Peyer's patch (tissue), 4 donors: ENCODE results near the gene RAD51B. TPM values are rescaled to one million over a fixed set of nuclear protein-coding genes. Genes with fewer than 3 reads are reported as not detected.

Experiments
- DNase-seq, 3 donors: peaks; one replicate each; pipeline ENCODE4 v3.0.0-alpha.2; 2017 to 2019
- H3K27ac ChIP-seq, 4 donors: fragments of 200-600 bp; sonication (generic); one replicate each; pipeline ENCODE4 v1.5.1; 2016 to 2019
- H3K27me3 ChIP-seq, 2 donors: fragments of 200-600 bp; sonication (generic); one replicate each; pipeline ENCODE4 v1.5.1; 2019
- H3K36me3 ChIP-seq, 3 donors: fragments of 200-600 bp; sonication (generic); one replicate each; pipeline ENCODE4 v1.5.1; 2016 to 2019
- H3K4me1 ChIP-seq, 4 donors: fragments of 200-600 bp; sonication (generic); one replicate each; pipeline ENCODE4 v1.5.1; 2016 to 2019
- H3K4me3 ChIP-seq, 4 donors: fragments of 200-600 bp; sonication (generic); 1 replicate in 3 of 4; 2 replicates in 1 of 4; pipeline ENCODE4 v1.5.1; 2016 to 2019; ENCODE audit warnings: mild to moderate bottlenecking in 1 of 4
- H3K9me3 ChIP-seq, 4 donors: fragments of 200-600 bp; sonication (generic); one replicate each; pipeline ENCODE4 v1.5.1; 2016 to 2019; ENCODE audit warnings: mild to moderate bottlenecking in 1 of 4
- CTCF ChIP-seq, 6 experiments: fragments of 450-650 bp in 4 of 6; fragments of 200-600 bp in 2 of 6; sonication (generic) in 1 of 6; IDR thresholded peaks; one replicate each; pipeline ENCODE4 v1.5.1; 2017 to 2019; ENCODE audit warnings: antibody characterized with exemption in 6 of 6, mild to moderate bottlenecking in 3 of 6, moderate library complexity in 1 of 6
- POLR2A ChIP-seq, 2 donors: fragments of 450-650 bp; IDR thresholded peaks; one replicate each; pipeline ENCODE4 v1.5.1; 2017; ENCODE audit warnings: antibody characterized with exemption in 2 of 2, mild to moderate bottlenecking in 2 of 2, moderate library complexity in 2 of 2
- total RNA-seq, 4 donors: library from RNA; depleted of rRNA; stranded (reverse); fragments of >200 nt; gene quantifications; one replicate each; pipeline ENCODE4 v1.1.0, GENCODE V29; 2016

Gene RAD51B
- total RNA-seq, 4 donors from 2014 or later, result 12.6 to 103 (median 33.1) TPM

GRCh38 chr14:68623826-68624225 lies 804.2 kb downstream of the RAD51B start:
- TF ChIP-seq POLR2A (IDR thresholded peaks at IDR 0.05), result no peak
- TF ChIP-seq CTCF (IDR thresholded peaks at IDR 0.05), result no peak
- Histone ChIP-seq H3K4me1 (peaks cover 0 to 5% (median 0%) of the 10 kb centered on the region in 4 donors), H3K4me3 (no peak overlapping the region), H3K9me3 (no peaks in the 10 kb centered on the region), H3K27me3 (no peaks in the 10 kb centered on the region), H3K36me3 (no peaks in the 10 kb centered on the region), H3K27ac (no peak overlapping the region)
- DNase-seq, result no peak

- no peaks in the 10 kb centered on the region for H3K9me3 ChIP-seq
- H3K4me3 ChIP-seq, result no peak overlapping the region
- H3K27ac ChIP-seq, result no peak overlapping the region
- peak in 1 of 3 donors; percentile 47 for DNase-seq
- TF ChIP-seq CTCF (IDR thresholded peaks at IDR 0.05) (no peak), POLR2A (IDR thresholded peaks at IDR 0.05) (no peak)
- peaks cover 0 to 11% (median 0%) of the 10 kb centered on the region in 4 donors for H3K4me1 ChIP-seq
- H3K27me3 ChIP-seq, result no peaks in the 10 kb centered on the region
- no peaks in the 10 kb centered on the region for H3K36me3 ChIP-seq
These were observed 805.1 kb downstream of the RAD51B start for GRCh38 chr14:68624541-68625220.

- no peaks in the 10 kb centered on the region for H3K27me3 ChIP-seq
- no peaks in the 10 kb centered on the region for H3K36me3 ChIP-seq
- H3K27ac ChIP-seq, result no peak overlapping the region
- TF ChIP-seq POLR2A (IDR thresholded peaks at IDR 0.05), result no peak
- no peak for TF ChIP-seq CTCF (IDR thresholded peaks at IDR 0.05)
- H3K9me3 ChIP-seq, result no peaks in the 10 kb centered on the region
- DNase-seq, result no peak
- H3K4me1 ChIP-seq, result peaks cover 0 to 11% (median 0%) of the 10 kb centered on the region in 4 donors
- H3K4me3 ChIP-seq, result no peak overlapping the region
These were observed 805.9 kb downstream of the RAD51B start for GRCh38 chr14:68625366-68626090.

GRCh38 chr14:68626386-68626785 lies 806.8 kb downstream of the RAD51B start:
- TF ChIP-seq CTCF (IDR thresholded peaks at IDR 0.05), result no peak
- no peak for TF ChIP-seq POLR2A (IDR thresholded peaks at IDR 0.05)
- Histone ChIP-seq H3K4me3 (no peak overlapping the region), H3K4me1 (peaks cover 0 to 11% (median 0%) of the 10 kb centered on the region in 4 donors), H3K27ac (peak overlapping the region in 1 of 4 donors; percentile 20), H3K9me3 (no peaks in the 10 kb centered on the region), H3K36me3 (no peaks in the 10 kb centered on the region), H3K27me3 (no peaks in the 10 kb centered on the region)
- no peak for DNase-seq

- no peaks in the 10 kb centered on the region for H3K27me3 ChIP-seq
- peaks cover 0 to 11% (median 0%) of the 10 kb centered on the region in 4 donors for H3K4me1 ChIP-seq
- TF ChIP-seq POLR2A (IDR thresholded peaks at IDR 0.05) (no peak), CTCF (IDR thresholded peaks at IDR 0.05) (no peak)
- H3K4me3 ChIP-seq, result no peak overlapping the region
- H3K27ac ChIP-seq, result peak overlapping the region in 2 of 4 donors; percentile 5 to 25
- H3K36me3 ChIP-seq, result no peaks in the 10 kb centered on the region
- DNase-seq, result no peak
- no peaks in the 10 kb centered on the region for H3K9me3 ChIP-seq
These were observed 807.7 kb downstream of the RAD51B start for GRCh38 chr14:68627050-68627867.
